GM10248 (cell line): Measurements from ENCODE around the gene MRC2.

ENCODE experiments used
- CTCF ChIA-PET: fragments of 300-600 bp; sonication (Branson Sonifier 250); formaldehyde crosslinking; extraction: SDS; loops from one replicate; lab custom pipeline; 2021; ENCODE audit warnings: antibody characterized with exemption; lab: Yijun Ruan, JAX
- POLR2A ChIA-PET: fragments of 350-650 bp; sonication (Branson Sonifier 250); formaldehyde crosslinking; extraction: SDS; loops from one replicate; lab custom pipeline; 2020; ENCODE audit warnings: antibody characterized with exemption; lab: Yijun Ruan, JAX
- DNase-seq: peaks from one replicate; pipeline ENCODE4 v3.0.0; 2012; ENCODE audit errors: extremely low spot score
- TF ChIP-seq, protein P1 (sequence below): IDR thresholded peaks from 2 replicates; pipeline ENCODE4 v1.5.1; 2012; ENCODE audit warnings: mild to moderate bottlenecking, low read depth; ENCODE audit errors: extremely low read depth, missing control alignments, control extremely low read depth

Gene MRC2

DNA sequence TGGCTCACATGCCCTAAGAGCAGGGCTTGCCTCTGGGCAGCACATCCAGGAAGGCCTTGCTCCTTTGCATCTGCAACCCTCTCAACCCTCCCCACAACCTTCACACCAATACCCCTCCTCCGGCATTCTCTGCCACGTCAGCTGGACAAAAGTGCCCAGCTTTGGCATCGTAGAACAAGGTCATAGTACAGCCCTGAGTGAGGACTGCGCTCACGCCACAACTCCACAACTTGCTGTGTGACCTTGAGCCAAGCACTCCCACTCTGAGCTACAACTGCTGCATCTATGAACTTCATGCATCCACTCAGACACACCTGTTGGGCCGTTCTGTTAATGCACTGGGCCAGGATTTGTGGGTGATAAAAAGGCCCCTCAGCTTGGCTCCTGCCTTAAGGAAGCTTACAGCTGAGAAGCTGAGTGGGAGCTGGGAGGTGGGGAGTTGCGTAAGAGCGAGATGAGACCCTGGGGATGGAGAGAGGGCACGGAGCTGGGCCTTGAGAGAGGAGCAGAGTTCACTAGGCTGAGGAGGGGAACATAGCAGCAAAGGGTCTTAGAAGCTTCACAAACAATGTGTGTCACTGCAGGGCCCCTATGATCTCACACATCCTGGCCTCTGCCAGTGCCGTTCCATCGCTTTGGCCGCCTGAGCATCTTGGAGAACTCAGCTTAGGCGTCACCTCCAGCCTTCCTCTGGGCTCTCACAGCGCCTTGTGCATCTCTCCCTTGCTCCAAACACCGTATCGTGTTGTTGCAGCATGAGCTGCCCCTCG, 8.6 kb upstream of the MRC2 start:
- TF ChIP-seq, protein P1, sequence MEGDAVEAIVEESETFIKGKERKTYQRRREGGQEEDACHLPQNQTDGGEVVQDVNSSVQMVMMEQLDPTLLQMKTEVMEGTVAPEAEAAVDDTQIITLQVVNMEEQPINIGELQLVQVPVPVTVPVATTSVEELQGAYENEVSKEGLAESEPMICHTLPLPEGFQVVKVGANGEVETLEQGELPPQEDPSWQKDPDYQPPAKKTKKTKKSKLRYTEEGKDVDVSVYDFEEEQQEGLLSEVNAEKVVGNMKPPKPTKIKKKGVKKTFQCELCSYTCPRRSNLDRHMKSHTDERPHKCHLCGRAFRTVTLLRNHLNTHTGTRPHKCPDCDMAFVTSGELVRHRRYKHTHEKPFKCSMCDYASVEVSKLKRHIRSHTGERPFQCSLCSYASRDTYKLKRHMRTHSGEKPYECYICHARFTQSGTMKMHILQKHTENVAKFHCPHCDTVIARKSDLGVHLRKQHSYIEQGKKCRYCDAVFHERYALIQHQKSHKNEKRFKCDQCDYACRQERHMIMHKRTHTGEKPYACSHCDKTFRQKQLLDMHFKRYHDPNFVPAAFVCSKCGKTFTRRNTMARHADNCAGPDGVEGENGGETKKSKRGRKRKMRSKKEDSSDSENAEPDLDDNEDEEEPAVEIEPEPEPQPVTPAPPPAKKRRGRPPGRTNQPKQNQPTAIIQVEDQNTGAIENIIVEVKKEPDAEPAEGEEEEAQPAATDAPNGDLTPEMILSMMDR = no peak
- no peak for DNase-seq
- ChIA-PET POLR2A (no interaction called here), CTCF (interaction anchor here (1.0 to 1.3 kb wide), 3 partner anchors 10 to 42 kb away, joined by 3 to 4 read pairs (median 3); no protein-coding TSS in a partner anchor)

DNA sequence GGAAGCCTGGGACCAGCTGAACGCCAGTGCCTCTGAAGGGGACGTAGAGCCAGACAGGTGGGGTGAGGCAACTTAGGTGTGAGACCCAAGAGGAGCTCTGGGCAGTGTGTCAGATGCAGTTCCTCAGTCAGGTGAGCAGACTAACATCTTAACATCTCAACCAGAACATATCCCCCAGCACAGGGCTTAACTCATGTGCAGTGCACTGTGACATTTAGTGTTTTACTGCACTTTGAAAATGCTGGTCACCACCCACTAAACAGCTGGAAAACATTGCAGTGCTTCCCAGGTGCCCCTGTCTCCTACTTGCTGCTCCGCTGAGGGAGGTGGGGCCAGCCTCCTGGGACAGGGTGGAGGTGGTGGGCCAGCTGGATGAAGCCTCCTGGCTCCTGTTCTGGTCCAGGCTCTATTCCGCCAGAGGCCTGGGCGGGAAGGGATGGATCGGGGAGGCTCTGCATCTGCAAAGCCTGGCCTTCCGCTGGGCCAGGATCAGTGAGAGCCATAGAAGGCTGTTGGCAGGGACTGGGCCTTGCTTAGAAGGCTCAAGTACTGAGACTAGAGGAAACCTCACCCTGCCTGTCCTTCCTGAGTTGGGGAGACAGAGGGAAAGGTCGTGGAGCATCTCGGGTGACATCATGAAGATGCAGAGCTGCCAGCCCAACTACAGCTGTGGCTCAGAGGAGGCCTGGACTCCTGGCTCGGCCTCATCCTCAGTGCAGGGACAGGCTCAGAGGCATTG, 7.9 kb upstream of the MRC2 start:
- TF ChIP-seq, protein P1 = no peak
- no peak for DNase-seq
- POLR2A ChIA-PET = no interaction called here
- CTCF ChIA-PET = interaction anchor here (1.0 to 1.3 kb wide), 3 partner anchors 11 to 43 kb away, joined by 3 to 4 read pairs (median 3); no protein-coding TSS in a partner anchor

DNA sequence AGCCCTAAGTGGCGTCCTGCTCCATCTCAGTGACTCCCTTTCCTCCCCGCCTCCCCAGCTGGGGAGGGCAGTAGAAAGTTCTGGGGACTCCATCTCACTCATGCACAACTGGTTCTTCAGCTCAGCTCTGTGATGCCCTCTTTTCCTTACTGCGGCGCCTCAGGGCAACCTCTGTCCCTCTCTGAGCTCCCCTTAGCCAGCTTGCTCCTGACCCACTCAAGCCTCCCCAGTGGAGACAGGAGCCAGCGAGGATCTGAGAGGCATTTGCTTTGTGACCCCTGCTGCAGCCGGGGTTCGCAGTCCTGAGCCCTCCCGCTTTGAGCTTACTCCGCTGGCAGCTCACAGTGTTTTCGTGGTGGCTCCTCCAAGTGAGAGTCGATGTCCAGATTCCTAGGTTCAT, 6.2 kb upstream of the MRC2 start:
- ChIA-PET CTCF (interaction anchor here (1.3 kb wide), 1 partner anchor 14 kb away, joined by 4 read pairs; no protein-coding TSS in a partner anchor), POLR2A (interaction anchor here (0.6 kb wide), 1 partner anchor 758 kb away, joined by 4 read pairs; the partner anchor contains the start of gene BRIP1)

DNA sequence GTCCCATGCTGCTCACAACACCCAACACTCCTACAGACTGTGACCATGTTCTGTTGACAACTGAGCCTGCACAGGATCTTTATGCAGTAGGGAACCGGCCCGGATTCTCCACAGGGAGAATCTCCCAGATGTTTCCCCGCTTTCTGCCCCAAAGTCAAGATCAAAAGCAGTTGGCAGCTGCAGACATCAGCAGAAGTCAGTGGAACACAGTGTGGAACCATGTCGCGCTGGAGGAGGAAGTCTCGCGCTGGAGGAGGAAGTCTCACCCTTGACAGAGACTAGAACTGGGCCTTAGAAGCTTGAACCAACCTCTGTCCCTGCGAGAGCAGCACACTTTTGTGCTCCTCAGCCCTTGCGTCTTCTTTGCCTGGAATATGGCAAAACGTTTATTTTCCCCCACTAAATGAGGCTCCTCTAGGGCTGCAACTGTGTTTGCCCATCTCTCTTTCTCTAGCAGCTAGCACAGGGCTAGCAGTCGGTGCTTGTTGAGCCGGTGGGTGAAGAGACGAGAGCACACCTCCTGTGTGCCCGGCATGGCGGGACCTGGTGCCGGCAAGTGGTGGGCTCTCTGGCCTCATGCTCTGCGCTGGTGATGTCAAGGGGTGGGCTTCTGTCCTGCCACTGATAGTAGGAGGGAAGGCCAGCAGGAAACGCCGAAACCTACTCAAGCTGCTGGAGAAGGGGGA, 2.1 kb upstream of the MRC2 start:
- POLR2A ChIA-PET = no interaction called here
- TF ChIP-seq, protein P1 = no peak
- DNase-seq = no peak
- CTCF ChIA-PET = interaction anchor here (1.4 kb wide), 1 partner anchor 48 kb away, joined by 3 read pairs; no protein-coding TSS in a partner anchor

More for the DNA sequence above, 6.2 kb upstream of the MRC2 start:
- no peak for DNase-seq
- TF ChIP-seq, protein P1 = no peak

GRCh38 chr17:62625870-62626200, 1.6 kb upstream of the MRC2 start:
- TF ChIP-seq, protein P1 = no peak
- DNase-seq = no peak
- CTCF ChIA-PET = no interaction called here
- POLR2A ChIA-PET = no interaction called here

GRCh38 chr17:62626719-62627218, 701 bp upstream of the MRC2 start:
- POLR2A ChIA-PET = no interaction called here
- CTCF ChIA-PET = no interaction called here
- TF ChIP-seq, protein P1 = no peak
- peak; percentile 34 for DNase-seq
